GM23338 (cell line): ENCODE data around the gene HLA-DMA. TPM values are rescaled to one million over a fixed set of nuclear protein-coding genes. Genes with fewer than 3 reads are reported as not detected.

ENCODE experiments used
- ATAC-seq: fragments of 200-7000 bp; cut with Tn5 transposase; 3 replicates; pipeline ENCODE4 v1.9.1; 2020
- DNase-seq: peaks from one replicate; pipeline ENCODE4 v3.0.0-alpha.2; 2015; ENCODE audit warnings: low spot score
- H2AFZ ChIP-seq: fragments of 200-600 bp; sonication (generic); 2 replicates; pipeline ENCODE4 v1.8.0; 2016; ENCODE audit warnings: antibody characterized with exemption, mild to moderate bottlenecking, moderate library complexity
- H3F3A ChIP-seq: fragments of 200-600 bp; sonication (generic); replicated peaks from 2 replicates; pipeline ENCODE4 v1.8.0; 2017; ENCODE audit warnings: antibody characterized with exemption, mixed run types, low read depth
- H3K27ac ChIP-seq: fragments of 200-600 bp; sonication (generic); 2 replicates; pipeline ENCODE4 v1.6.1; 2016; ENCODE audit warnings: low read depth
- H3K27me3 ChIP-seq: fragments of 200-600 bp; sonication (generic); 2 replicates; pipeline ENCODE4 v1.8.0; 2016; ENCODE audit warnings: mild to moderate bottlenecking, mixed run types, moderate library complexity; ENCODE audit not compliant: insufficient read depth
- H3K36me3 ChIP-seq: fragments of 200-600 bp; sonication (generic); 2 replicates; pipeline ENCODE4 v1.8.0; 2016; ENCODE audit warnings: mild to moderate bottlenecking; ENCODE audit not compliant: insufficient read depth
- H3K4me1 ChIP-seq: fragments of 200-600 bp; sonication (generic); 2 replicates; pipeline ENCODE4 v1.8.0; 2016; ENCODE audit warnings: mild to moderate bottlenecking, moderate library complexity; ENCODE audit not compliant: insufficient read depth
- H3K4me2 ChIP-seq: fragments of 200-600 bp; sonication (generic); 2 replicates; pipeline ENCODE4 v1.7.1; 2017; ENCODE audit warnings: mixed run types
- H3K4me3 ChIP-seq: fragments of 200-600 bp; sonication (generic); 2 replicates; pipeline ENCODE4 v1.6.1; 2016; ENCODE audit warnings: mixed run types
- H3K79me2 ChIP-seq: fragments of 200-600 bp; sonication (generic); replicated peaks from 2 replicates; pipeline ENCODE4 v1.8.0; 2017; ENCODE audit warnings: mild to moderate bottlenecking; ENCODE audit not compliant: insufficient read depth
- H3K9me2 ChIP-seq: fragments of 200-600 bp; sonication (generic); 2 replicates; pipeline ENCODE4 v1.8.0; 2017; ENCODE audit not compliant: insufficient read depth
- H4K20me1 ChIP-seq: fragments of 200-600 bp; sonication (generic); replicated peaks from 2 replicates; pipeline ENCODE4 v1.8.0; 2017; ENCODE audit warnings: mild to moderate bottlenecking; ENCODE audit not compliant: insufficient read depth
- H3K27ac Mint-ChIP-seq: 2 replicates; pipeline ENCODE4 v1.8.0; 2020; ENCODE audit warnings: inconsistent platforms, mild to moderate bottlenecking, moderate library complexity, mixed read lengths
- H3K27me3 Mint-ChIP-seq: 3 replicates; pipeline ENCODE4 v1.8.0; 2022; ENCODE audit warnings: low read depth, mild to moderate bottlenecking, moderate library complexity, mixed read lengths, inconsistent platforms; ENCODE audit not compliant: insufficient read depth, poor library complexity
- H3K36me3 Mint-ChIP-seq: 3 replicates; pipeline ENCODE4 v1.8.0; 2021; ENCODE audit warnings: low read depth, mild to moderate bottlenecking, inconsistent platforms, moderate library complexity, mixed read lengths
- H3K4me1 Mint-ChIP-seq: 3 replicates; pipeline ENCODE4 v1.8.0; 2020; ENCODE audit warnings: mild to moderate bottlenecking, inconsistent platforms, mixed read lengths
- H3K4me3 Mint-ChIP-seq: 3 replicates; pipeline ENCODE4 v1.8.0; 2021; ENCODE audit warnings: moderate library complexity, mild to moderate bottlenecking, inconsistent platforms, mixed read lengths
- H3K9me3 Mint-ChIP-seq: 3 replicates; pipeline ENCODE4 v1.8.0; 2020; ENCODE audit warnings: moderate library complexity, mild to moderate bottlenecking, inconsistent platforms, mixed read lengths
- CTCF ChIP-seq, 2 experiments: fragments of 200-600 bp in 1 of 2; sonication (generic) in 1 of 2; conservative IDR thresholded peaks; 2 replicates each; pipeline versions ENCODE4 v1.5.1 to v1.6.1; 2016 to 2017; ENCODE audit warnings: antibody characterized with exemption in 2 of 2, low read depth in 2 of 2, mild to moderate bottlenecking in 2 of 2, moderate library complexity in 1 of 2
- ETS1 ChIP-seq: IDR thresholded peaks from 2 replicates; pipeline ENCODE4 v1.6.1; 2016; ENCODE audit warnings: antibody characterized with exemption
- EZH2 ChIP-seq: fragments of 200-600 bp; sonication (generic); IDR thresholded peaks from one replicate; pipeline ENCODE4 v1.8.0; 2017; ENCODE audit warnings: antibody characterized with exemption, mild to moderate bottlenecking, low read depth; ENCODE audit not compliant: unreplicated experiment
- POLR2AphosphoS5 ChIP-seq: IDR thresholded peaks from 2 replicates; pipeline ENCODE4 v1.6.1; 2016; ENCODE audit warnings: antibody characterized with exemption, low read depth
- STAT1 ChIP-seq: IDR thresholded peaks from one replicate; pipeline ENCODE4 v1.6.1; 2016; ENCODE audit warnings: antibody characterized with exemption; ENCODE audit not compliant: unreplicated experiment
- ZNF114 ChIP-seq: fragments of 250-450 bp; sonication (Bioruptor Pico); IDR thresholded peaks from 2 replicates; pipeline ENCODE4 v1.5.0; 2020; ENCODE audit warnings: mild to moderate bottlenecking, moderate library complexity
- ZNF462 ChIP-seq: fragments of 250-450 bp; sonication (Bioruptor Pico); IDR thresholded peaks from 2 replicates; pipeline ENCODE4 v1.5.0; 2020; ENCODE audit warnings: mild to moderate bottlenecking, moderate library complexity
- polyA plus RNA-seq: library from polyadenylated mRNA; unstranded; fragments of >200 nt; fragmentation: Nextera tagmentation; extraction: Ambion mirVana; gene quantifications from 2 replicates; pipeline ENCODE4 v1.2.1, GENCODE V29; 2016
- total RNA-seq: library from RNA; depleted of rRNA; stranded (reverse); fragments of >200 nt; shearing (Covaris generic); gene quantifications from 2 replicates; pipeline ENCODE4 v1.2.3, GENCODE V29; 2014

Gene HLA-DMA
- total and polyA plus RNA-seq, 2 experiments from 2014 or later: 5.2 to 6.2 TPM

GRCh38 chr6:32991972-32992371, 39.1 kb upstream of the HLA-DMA start:
- H3K27ac Mint-ChIP-seq: no peak overlapping the region
- Histone ChIP-seq H3K79me2 (no peaks in the 10 kb centered on the region), H4K20me1 (no peaks in the 10 kb centered on the region; the same call in 1 of the 2 replicates), H3K4me2 (no peak overlapping the region), H3K4me1 (peaks cover 4% of the 10 kb centered on the region; the same call in 1 of the 2 replicates), H3K4me3 (no peak overlapping the region), H3K9me2 (no peaks in the 10 kb centered on the region), H2AFZ (no peak overlapping the region), H3K27ac (no peak overlapping the region), H3K36me3 (no peaks in the 10 kb centered on the region), H3K27me3 (no peaks in the 10 kb centered on the region), H3F3A (no peaks in the 10 kb centered on the region)
- H3K4me1 Mint-ChIP-seq: peaks cover 7% of the 10 kb centered on the region
- DNase-seq (no peak), ATAC-seq (no peak)
- H3K4me3 Mint-ChIP-seq: no peak overlapping the region
- H3K36me3 Mint-ChIP-seq: no peaks in the 10 kb centered on the region
- TF ChIP-seq CTCF (conservative IDR thresholded peaks at IDR 0.05; ENCODE audit: low read depth in 2 of 2): no peak
- TF ChIP-seq EZH2: no peak
- TF ChIP-seq ZNF462 (CRISPR knock-in tag): no peak
- no peak for TF ChIP-seq ZNF114 (CRISPR knock-in tag)
- no peak for TF ChIP-seq ETS1
- no peak for TF ChIP-seq STAT1
- TF ChIP-seq POLR2AphosphoS5: no peak
- H3K9me3 Mint-ChIP-seq: no peaks in the 10 kb centered on the region
- H3K27me3 Mint-ChIP-seq: peaks cover 4% of the 10 kb centered on the region
